Transverse colon (tissue), 4 donors: ENCODE measurements around the gene NUCB2. TPM values are rescaled to one million over a fixed set of nuclear protein-coding genes. Genes with fewer than 3 reads are reported as not detected.
A peak's percentile ranks its signal among the peaks of the same experiment; 100 is the strongest.
"Not testable (repeated sequence)": the region's sequence is repeated elsewhere in the genome, so short reads cannot be mapped to it uniquely, and the experiment has no call there.

Experiments
- DNase-seq: peaks from one replicate; pipeline ENCODE4 v3.0.0-alpha.2; 2019
- H3K27ac ChIP-seq, 4 donors: fragments of 200-600 bp; sonication (generic); 2 replicates each; pipeline ENCODE4 v1.5.1; 2016 to 2018; ENCODE audit warnings: inconsistent platforms in 4 of 4
- H3K27me3 ChIP-seq: fragments of 200-600 bp; sonication (generic); 2 replicates; pipeline ENCODE4 v1.5.1; 2017; ENCODE audit warnings: inconsistent platforms
- H3K36me3 ChIP-seq, 4 donors: fragments of 200-600 bp; sonication (generic); 2 replicates each; pipeline ENCODE4 v1.5.1; 2017 to 2019; ENCODE audit warnings: inconsistent platforms in 4 of 4
- H3K4me1 ChIP-seq, 4 donors: fragments of 200-600 bp; sonication (generic); 2 replicates each; pipeline ENCODE4 v1.5.1; 2017 to 2020; ENCODE audit warnings: inconsistent platforms in 4 of 4
- H3K4me3 ChIP-seq, 4 donors: fragments of 200-600 bp; sonication (generic); 1 replicate in 1 of 4; 2 replicates in 3 of 4; pipeline versions ENCODE4 v1.5.1 to v1.6.1; 2017 to 2019; ENCODE audit warnings: inconsistent platforms in 4 of 4
- H3K9me3 ChIP-seq, 2 donors: fragments of 200-600 bp; sonication (generic); 2 replicates each; pipeline ENCODE4 v1.5.1; 2017 to 2019; ENCODE audit warnings: inconsistent platforms in 2 of 2
- CTCF ChIP-seq, 5 experiments: fragments of 200-600 bp in 3 of 5; fragments of 450-650 bp in 2 of 5; sonication (generic) in 3 of 5; IDR thresholded peaks; 1 replicate in 2 of 5; 2 replicates in 3 of 5; pipeline ENCODE4 v1.5.1; 2016 to 2017; ENCODE audit warnings: antibody characterized with exemption in 5 of 5, inconsistent platforms in 3 of 5, mild to moderate bottlenecking in 2 of 5, moderate library complexity in 1 of 5
- EP300 ChIP-seq: sonication (generic); formaldehyde crosslinking; IDR thresholded peaks from one replicate; pipeline ENCODE4 v1.6.1; 2017; ENCODE audit warnings: antibody characterized with exemption, low read depth
- POLR2A ChIP-seq: fragments of 450-650 bp; IDR thresholded peaks from one replicate; pipeline ENCODE4 v1.6.1; 2016; ENCODE audit warnings: antibody characterized with exemption, mild to moderate bottlenecking, moderate library complexity
- POLR2AphosphoS5 ChIP-seq, 3 donors: sonication (generic); formaldehyde crosslinking; IDR thresholded peaks; one replicate each; pipeline ENCODE4 v1.6.1; 2016; ENCODE audit warnings: antibody characterized with exemption in 3 of 3
- WGBS, 2 donors: methylation state at CpG; one replicate each; pipeline ENCODE4 v1.1.5; 2018; ENCODE audit warnings: low coverage in 1 of 2; 5-methylcytosine and 5-hydroxymethylcytosine counted together
- in situ Hi-C, 4 donors: fragments of 200-750 bp; cut with MboI; loops; one replicate each; pipeline versions ENCODE4 v1.15.0 to v1.15.1; 2017; ENCODE audit warnings: low sequenced_read_pairs in 3 of 4, low pct_ligation_motif_present in 1 of 4, low pct_unique_long_range_greater_than_20kb in 1 of 4
- intact Hi-C: fragments of 100-400 bp; cut with DNase I; formaldehyde crosslinking; loops from one replicate; pipeline ENCODE4 v1.15.1; 2023; ENCODE audit warnings: low total_unique reads
- total RNA-seq, 4 donors: library from RNA; depleted of rRNA; stranded (reverse); fragments of >200 nt; gene quantifications; one replicate each; pipeline ENCODE4 v1.1.0, GENCODE V29; 2016

Gene NUCB2
- 10 to 100 TPM in 2 of 4 donors, 1 to 10 TPM in 2; 5.0 to 28.9 (median 13.4) TPM for total RNA-seq

GRCh38 chr11:17276236-17277023 lies at the start of gene NUCB2:
Gene NUCB2, plus strand, starts transcription at chr11:17276739. Its CDS starts 18,585 bp downstream, at chr11:17295324.
- Histone ChIP-seq H3K36me3 (no peaks in the 10 kb centered on the region), H3K27me3 (no peaks in the 10 kb centered on the region), H3K27ac (peak within 1 kb of the TSS; percentile 91 to 92 (median 91)), H3K9me3 (no peaks in the 10 kb centered on the region), H3K4me1 (peaks cover 4 to 13% (median 9%) of the 10 kb centered on the region in 4 donors), H3K4me3 (peak within 1 kb of the TSS; percentile 83 to 98 (median 93))
- TF ChIP-seq EP300 (no peak), POLR2A (peak; percentile 62), POLR2AphosphoS5 (IDR thresholded peaks at IDR 0.05) (peak; percentile 68 to 76 (median 70))
- intact Hi-C loops: no loop called here
- in situ Hi-C loops: no loop called here
- DNase-seq: peak; percentile 97
- WGBS, 2 donors: 0% methylated on average over 65 of the region's 75 CpGs; no CpG with 5 or more reads in 1 of the 2 donors

GRCh38 chr11:17228186-17228925 lies 48.2 kb upstream of the NUCB2 start:
- in situ Hi-C loops: loop anchor here in 2 of 4 donors (25.0 kb wide), 1 partner anchor 284 kb away; no protein-coding TSS in a partner anchor
- H3K4me3 ChIP-seq, H3K9me3 ChIP-seq, H3K4me1 ChIP-seq, DNase-seq, H3K27me3 ChIP-seq, intact Hi-C loops, H3K36me3 ChIP-seq, H3K27ac ChIP-seq: not testable (repeated sequence)
- WGBS, 2 donors: 94 to 95% methylated on average over 7 to 37 of the region's 38 CpGs

GRCh38 chr11:17229481-17230152 lies 46.9 kb upstream of the NUCB2 start:
- TF ChIP-seq POLR2A (no peak), CTCF (IDR thresholded peaks at IDR 0.05) (no peak), POLR2AphosphoS5 (IDR thresholded peaks at IDR 0.05) (no peak), EP300 (no peak)
- H3K36me3 ChIP-seq: no peaks in the 10 kb centered on the region
- intact Hi-C loops (no loop called here), in situ Hi-C loops (loop anchor here (5.0 to 25.0 kb wide), 3 partner anchors 273 to 295 kb away; no protein-coding TSS in a partner anchor)
- H3K4me1 ChIP-seq: peaks cover 0 to 7% (median 0%) of the 10 kb centered on the region in 4 donors
- no peaks in the 10 kb centered on the region for H3K27me3 ChIP-seq
- 77 to 80% methylated on average over 2 to 7 of the region's 7 CpGs for WGBS, 2 donors
- DNase-seq: no peak
- no peak overlapping the region for H3K27ac ChIP-seq
- H3K9me3 ChIP-seq: no peaks in the 10 kb centered on the region
- no peak overlapping the region for H3K4me3 ChIP-seq

GRCh38 chr11:17230867-17231851 lies 45.4 kb upstream of the NUCB2 start:
- 58 to 60% methylated on average over 3 of the region's 3 CpGs for WGBS, 2 donors
- no peak overlapping the region for H3K27ac ChIP-seq
- intact Hi-C loops (no loop called here), in situ Hi-C loops (loop anchor here (5.0 to 25.0 kb wide), 3 partner anchors 271 to 294 kb away; no protein-coding TSS in a partner anchor)
- H3K36me3 ChIP-seq: no peaks in the 10 kb centered on the region
- no peak overlapping the region for H3K4me3 ChIP-seq
- DNase-seq: no peak
- TF ChIP-seq POLR2A (no peak), EP300 (no peak), POLR2AphosphoS5 (IDR thresholded peaks at IDR 0.05) (no peak), CTCF (IDR thresholded peaks at IDR 0.05) (no peak)
- no peaks in the 10 kb centered on the region for H3K9me3 ChIP-seq
- peaks cover 0 to 7% (median 0%) of the 10 kb centered on the region in 4 donors for H3K4me1 ChIP-seq
- no peaks in the 10 kb centered on the region for H3K27me3 ChIP-seq
